HG03469 (cell line): Measurements from ENCODE around the gene SCAF8.
"Not testable (repeated sequence)": the region's sequence is repeated elsewhere in the genome, so short reads cannot be mapped to it uniquely, and the experiment has no call there.

ENCODE experiments used
- ATAC-seq: cut with Tn5 transposase; IDR thresholded peaks from one replicate; pipeline ENCODE4 v1.9.1; 2021; ENCODE audit warnings: mild to moderate bottlenecking, moderate library complexity, moderate number of reproducible peaks; ENCODE audit not compliant: unreplicated experiment

The SCAF8 gene, protein sequence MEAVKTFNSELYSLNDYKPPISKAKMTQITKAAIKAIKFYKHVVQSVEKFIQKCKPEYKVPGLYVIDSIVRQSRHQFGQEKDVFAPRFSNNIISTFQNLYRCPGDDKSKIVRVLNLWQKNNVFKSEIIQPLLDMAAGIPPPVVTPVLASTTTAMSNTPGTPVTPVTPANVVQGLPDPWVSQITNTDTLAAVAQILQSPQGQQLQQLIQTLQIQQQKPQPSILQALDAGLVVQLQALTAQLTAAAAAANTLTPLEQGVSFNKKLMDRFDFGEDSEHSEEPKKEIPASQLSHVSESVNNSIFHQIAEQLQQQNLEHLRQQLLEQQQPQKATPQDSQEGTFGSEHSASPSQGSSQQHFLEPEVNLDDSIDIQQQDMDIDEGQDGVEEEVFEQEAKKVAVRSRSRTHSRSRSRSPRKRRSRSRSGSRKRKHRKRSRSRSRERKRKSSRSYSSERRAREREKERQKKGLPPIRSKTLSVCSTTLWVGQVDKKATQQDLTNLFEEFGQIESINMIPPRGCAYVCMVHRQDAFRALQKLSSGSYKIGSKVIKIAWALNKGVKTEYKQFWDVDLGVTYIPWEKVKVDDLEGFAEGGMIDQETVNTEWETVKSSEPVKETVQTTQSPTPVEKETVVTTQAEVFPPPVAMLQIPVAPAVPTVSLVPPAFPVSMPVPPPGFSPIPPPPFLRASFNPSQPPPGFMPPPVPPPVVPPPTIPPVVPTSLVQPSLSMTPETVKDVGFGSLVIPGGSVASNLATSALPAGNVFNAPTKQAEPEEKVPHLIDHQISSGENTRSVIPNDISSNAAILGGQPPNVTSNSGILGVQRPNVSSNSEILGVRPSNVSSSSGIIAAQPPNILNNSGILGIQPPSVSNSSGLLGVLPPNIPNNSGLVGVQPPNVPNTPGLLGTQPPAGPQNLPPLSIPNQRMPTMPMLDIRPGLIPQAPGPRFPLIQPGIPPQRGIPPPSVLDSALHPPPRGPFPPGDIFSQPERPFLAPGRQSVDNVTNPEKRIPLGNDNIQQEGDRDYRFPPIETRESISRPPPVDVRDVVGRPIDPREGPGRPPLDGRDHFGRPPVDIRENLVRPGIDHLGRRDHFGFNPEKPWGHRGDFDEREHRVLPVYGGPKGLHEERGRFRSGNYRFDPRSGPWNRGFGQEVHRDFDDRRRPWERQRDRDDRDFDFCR (N-terminal part only)

DNA sequence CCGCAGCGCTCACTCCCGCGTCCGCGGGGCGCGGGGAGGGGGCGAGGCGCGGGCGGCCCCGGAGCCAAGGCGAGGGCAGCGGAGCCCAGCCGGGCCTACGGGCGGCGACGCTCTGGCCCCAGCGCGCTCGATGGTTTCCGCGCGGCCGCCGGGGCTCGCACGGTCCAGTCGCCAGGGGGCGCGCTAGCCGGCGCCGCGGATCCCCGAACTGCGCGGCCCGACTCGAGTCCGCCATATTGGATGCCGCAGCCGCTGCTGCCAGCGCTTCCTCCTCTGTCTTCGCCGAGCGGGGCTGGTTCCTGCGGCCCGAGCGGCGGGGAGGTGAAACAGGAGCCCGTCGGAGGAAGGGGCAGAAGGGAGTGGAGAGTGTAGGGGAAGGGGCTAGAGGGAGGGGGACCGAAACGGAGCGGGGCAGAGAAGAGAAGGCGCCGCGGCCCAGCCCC lies at the start of gene SCAF8:
SCAF8 (plus strand) TSS at position 234 of the 443 bp plus-strand sequence. CDS start 485 bp downstream, outside the sequence.
- ATAC-seq = peak; percentile 67

DNA sequence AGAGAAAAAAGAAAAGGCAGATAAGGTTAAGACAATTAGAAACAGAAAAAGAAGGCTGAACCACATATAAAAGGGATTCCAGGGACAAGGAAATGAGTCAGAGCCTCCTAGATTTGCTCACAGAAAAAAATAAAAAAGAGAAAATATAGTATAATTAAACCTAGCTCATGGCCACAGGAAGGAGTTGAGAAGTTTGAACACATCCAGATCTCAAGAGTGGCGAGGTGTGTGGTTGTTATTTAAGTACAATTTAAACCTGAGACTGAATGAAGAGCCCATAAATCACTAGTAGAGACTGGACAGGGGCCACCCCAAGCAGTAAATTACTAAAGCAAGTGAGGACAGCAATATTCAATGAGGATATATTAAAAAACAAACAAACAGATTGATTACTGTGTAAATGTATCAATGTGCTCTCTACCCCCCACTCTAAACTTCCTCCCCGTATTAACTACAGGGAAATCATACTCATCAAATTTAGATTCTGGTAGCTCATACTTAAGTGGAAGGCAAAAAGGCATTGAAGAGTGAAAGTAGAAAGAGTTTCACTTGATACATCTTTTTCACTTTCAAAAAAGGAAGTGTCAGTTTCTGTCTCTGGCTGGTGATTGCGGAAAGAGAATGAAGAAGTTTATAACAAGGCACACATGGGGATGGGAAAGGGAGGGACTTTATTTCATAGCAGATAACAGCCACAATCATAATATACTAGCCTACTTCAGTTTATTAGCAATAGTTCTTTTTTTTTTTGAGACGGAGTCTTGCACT lies 49.3 kb upstream of the SCAF8 start:
- ATAC-seq = peak; percentile 87

DNA sequence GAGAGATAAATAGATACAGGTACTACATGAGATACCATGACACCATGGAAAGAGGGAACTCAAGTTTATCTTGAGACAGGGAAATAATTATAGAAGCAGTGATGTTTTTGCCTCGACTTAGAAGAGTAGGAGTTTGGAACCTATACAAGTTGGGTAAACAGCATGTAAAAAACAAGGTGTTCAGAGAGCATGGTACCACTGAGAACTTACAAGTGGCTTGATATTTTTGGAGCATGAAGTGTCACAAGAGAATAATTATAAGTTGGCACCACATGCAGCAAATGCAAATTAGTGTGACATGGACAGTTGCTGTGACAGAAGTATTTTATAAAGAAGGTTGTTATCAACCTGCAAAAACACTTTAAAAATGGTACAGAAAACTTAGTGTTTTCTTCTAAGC lies 47.1 kb upstream of the SCAF8 start:
- ATAC-seq = no peak

DNA sequence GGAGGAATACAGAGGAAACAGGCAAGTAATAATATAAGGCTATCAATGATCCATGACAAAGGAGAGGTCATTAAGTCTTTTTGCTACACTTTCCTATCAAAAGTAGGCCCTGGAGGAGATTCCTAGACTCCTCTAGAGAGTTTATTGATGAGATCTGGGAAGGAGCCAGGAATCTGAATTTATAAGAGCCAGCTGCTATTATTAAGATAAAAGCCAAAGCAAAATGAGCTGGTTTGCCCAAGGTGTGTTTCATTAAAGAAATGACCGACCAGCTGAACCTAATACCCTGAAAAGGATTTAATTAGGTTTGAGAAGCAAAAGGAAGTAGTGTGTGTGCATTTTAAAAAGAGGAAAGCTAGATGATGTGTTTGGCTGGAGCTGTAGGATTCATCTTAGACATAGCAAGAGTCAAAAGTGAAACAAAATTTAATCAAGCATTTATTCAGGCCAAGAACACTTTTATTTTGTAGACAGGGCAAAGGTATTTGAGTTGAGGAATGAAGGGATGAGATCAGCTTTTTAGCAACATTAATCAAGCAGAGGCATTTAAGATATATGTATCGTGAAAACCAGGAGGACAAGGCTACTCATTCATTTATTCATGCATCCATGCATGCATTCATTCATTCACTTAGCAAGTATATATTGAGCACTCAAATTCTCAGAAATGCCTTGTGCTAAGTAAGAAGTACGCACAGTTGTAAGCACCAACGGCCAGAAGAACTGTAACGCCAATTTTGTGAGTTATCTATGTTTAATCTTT lies 43.5 kb upstream of the SCAF8 start:
- ATAC-seq = no peak

DNA sequence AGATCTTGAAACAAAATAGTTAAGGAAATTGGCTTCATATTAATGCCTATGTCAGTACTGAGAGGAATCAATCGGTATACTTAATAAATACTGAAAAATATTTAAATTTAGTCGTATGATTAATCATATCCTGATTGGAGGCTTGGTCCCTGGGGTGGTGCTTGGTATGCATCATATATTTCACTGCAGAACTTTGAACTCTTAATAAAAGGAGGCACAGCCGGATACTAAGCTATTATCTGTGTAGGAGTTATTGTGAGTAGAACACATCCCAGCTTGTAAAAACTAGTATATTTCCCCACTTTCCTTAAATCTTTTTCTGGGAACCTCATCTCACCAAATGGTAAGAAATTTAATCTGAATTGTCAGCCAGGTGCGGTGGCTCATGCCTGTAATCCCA lies 42.4 kb upstream of the SCAF8 start:
- ATAC-seq = no peak

DNA sequence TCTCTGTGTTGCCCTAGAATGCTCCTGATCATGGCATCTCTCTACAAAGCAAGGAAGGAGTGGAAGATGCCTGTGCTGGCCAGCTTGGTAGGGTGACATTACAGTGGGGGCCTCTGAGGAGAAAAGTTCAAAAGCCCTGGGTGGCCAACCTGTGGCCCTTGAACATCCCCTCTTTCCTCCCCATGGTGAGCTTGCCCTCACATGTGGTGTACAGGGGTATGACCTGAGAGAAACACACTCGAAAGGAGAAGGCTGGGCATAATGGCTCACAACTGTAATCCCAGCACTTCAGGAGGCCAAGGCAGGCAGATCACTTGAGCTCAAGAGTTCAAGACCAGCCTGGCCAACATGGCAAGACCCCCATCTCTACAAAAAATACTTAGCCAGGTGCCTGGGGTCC lies 36.6 kb upstream of the SCAF8 start:
- ATAC-seq = no peak

DNA sequence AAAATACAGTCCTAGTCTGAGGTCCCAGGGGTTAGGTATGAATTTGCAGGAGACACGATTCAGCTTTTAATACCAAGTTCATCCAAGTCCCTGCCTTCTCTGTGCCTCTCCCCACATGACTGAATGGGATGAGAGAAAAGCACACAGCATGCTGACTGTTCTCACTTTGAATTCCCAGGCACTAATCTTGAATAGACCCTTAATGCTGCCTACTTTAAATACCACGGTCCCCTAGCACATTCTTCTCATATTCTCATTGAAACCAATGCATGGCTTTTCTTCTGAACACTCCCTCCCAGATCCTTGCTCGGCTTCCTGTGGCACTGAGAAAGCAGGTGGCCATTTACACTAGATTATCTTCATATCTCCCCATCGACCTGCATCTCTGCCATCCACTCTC lies 30.1 kb upstream of the SCAF8 start:
- no peak for ATAC-seq

DNA sequence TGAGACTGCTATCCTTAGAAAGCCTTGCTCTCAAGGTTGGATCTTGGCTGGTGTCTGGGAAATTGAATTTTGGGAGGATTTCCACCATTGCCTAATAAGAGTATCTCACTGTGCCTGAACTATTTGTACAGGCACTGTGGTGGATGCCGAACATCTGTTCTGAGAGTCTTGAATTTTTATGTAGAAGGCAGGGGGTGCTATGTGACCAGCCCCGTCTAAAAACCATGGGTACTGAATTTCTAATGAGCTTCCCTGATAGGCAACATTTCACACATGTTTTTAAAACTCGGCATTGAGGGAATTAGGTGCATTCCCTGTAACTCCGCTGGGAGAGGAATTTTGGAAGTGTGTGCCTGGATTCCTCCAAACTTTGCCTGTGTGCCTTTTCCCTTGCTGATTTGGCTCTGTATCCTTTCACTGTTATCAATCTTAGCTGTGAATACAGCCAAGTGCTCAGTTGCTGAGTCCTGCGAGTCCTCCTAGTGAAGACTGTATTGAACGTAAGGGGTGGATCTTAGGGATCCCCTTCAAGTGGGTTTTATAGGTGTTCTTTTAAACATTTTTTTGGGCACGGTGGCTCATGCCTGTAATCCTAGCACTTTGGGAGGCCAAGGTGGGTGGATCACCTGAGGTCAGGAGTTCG lies 27.6 kb upstream of the SCAF8 start:
- ATAC-seq = no peak

DNA sequence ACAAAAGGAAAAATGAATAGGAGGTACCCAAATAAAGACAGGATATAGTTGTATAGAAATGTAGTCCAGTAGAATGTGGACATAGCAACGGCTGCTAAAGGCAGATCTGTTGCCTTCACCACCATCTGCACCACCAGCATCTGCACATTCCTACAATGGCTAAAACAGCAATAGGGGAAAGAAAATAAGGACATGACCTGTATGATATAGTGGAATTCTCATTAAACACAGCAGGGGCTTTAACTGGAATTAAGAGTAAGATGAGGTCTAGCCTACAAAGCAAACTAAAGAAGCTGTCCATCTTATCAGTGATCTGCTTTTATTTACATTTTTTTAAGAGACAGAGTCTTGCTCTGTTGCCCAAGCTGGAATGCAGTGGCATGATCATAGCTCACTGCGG lies 26.8 kb upstream of the SCAF8 start:
- ATAC-seq = no peak

DNA sequence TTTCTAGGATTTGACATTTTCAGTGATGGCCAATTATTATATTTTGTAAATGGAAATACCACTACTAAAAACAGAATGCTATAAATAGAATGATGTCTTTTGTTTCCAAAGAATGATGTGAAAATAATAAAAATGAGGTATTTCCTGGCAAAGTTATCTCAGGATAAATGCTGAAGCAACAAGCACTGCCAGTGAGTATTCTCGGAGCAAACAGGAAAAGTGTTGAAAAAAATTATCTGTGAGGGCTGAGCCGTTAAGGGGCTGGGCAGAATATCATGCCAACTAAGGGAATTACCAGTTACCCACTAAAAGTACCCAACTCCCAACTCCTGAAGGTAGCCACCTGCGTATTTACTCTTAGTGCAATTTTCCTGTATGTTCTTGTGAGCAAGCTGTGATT lies 23.6 kb upstream of the SCAF8 start:
- ATAC-seq = no peak

DNA sequence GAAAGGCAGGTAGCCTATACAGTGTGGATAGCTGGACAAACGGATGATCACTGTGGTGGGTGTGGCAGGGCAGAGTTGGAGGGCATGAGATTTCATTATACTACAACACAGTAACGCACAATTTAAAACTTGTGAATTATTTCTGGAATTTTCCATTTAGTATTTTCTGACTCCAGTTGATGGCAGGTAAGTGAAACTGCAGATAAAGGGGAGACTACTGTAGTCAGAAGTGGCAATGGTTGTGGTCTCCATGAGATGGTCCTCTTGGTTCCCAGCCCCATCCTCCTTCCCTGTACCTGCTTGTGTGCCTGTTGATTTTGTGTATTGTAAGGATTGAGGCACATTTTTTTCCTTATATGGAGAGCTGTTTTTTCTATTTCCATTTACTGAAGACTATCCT lies 22.5 kb upstream of the SCAF8 start:
- no peak for ATAC-seq

DNA sequence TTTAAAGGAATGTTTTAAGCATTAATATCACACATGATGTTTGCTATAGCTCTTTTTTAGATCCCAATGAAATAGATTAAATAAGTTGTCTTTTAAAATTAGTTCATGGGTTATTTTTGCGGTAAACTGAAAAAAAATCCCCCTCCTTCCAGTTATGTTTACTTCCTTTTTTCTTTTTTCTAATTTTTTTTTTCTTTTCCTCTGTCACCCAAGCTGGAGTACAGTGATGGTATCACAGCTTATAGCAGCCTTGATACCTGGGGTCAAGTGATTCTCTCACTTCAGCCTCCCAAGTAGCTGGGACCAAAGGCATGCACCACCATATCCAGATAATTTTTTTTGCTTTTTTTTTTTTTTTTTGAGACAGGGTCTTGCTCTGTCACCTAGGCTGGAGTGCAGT lies 17.8 kb upstream of the SCAF8 start:
- no peak for ATAC-seq

DNA sequence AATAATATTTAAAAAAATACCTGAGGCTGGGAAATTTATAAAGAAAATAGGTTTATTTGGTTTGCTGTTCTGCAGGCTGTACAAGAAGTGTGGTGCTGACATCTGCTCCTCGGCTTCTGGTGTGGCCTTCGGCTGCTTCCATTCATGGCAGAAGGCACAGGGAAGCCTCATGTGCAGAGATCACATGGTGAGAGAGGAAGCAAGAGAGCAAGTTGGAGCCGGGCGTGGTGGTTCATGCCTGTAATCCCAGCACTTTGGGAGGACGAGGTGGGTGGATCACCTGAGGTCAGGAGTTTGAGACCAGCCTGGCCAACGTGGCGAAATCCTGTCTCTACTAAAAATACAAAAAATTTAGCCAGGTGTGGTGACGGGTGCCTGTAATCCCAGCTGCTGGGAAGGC lies 16.9 kb upstream of the SCAF8 start:
- not testable (repeated sequence) for ATAC-seq

DNA sequence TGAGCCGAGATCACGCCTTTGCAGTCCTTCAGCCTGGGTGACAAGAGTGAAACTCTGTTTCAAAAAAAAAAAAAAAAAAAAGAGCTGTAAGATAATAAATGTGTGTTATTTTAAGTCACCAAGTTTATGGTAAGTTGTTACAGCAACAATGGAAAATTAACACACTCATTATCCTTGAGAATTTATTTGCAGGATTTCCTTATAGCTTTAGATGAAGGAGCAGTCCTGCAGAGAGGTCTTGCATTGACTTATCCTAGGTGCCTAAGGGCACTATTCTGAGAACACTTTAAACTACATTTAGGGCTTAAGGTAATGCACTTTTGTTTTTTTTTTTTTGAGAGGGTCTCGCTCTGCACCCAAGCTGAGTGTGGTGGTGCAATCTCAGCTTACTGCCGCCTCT lies 13.8 kb upstream of the SCAF8 start:
- ATAC-seq = no peak

DNA sequence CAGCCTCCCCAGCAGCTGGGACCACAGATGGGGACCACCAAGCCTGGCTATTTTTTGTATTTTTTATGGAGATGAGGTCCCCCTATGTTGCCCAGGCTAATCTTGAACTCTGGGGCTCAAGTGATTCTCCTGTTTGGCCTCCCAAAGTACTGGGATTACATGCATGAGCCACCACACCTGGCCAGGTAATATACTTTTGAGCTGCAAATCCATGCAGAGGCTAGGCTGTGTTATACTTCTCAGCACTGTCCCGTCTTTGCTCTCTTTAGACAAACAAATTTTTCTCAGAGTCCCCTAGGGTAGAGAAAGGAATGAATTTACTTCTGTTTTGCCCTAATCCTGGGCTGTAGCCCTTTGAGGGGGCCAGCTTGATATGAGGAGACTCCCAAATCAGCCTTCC lies 13.4 kb upstream of the SCAF8 start:
- no peak for ATAC-seq

DNA sequence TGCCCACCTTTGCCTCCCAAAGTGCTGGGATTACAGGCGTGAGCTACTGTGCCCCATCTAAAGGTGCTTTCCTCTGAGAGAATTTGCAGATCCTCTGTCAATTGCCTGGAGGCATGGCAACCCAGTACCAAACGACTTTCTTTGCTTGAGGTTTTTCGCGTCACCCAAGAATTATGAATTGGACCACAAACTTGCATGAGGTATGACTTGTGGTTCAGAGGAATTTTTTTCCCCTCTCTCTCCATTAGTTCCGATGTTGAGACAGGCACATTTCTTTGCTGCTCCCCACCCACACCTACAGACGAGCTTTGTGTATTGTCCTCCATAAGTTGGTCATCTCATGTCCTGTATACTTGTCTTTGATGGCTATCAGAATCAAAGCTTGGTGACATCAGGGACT lies 11.8 kb upstream of the SCAF8 start:
- ATAC-seq = no peak

DNA sequence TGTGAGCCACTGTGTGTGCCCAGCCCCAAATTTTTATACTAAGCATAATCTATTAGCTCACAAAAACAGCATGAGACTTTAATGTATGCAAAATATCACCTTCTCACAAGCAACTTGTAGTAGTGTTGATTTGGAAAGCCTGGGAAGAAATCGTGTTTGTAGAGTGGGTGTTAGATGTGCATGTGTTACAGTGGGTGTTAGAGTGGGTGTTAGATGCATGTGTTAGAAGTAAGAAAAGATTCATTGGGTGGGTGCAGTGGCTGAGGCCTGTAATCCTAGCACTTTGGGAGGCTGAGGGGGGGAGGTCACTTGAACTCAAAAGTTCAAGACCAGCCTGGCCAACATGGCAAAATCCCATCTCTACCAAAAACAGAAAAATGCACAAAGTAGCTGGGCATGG lies 6.3 kb upstream of the SCAF8 start:
- no peak for ATAC-seq

DNA sequence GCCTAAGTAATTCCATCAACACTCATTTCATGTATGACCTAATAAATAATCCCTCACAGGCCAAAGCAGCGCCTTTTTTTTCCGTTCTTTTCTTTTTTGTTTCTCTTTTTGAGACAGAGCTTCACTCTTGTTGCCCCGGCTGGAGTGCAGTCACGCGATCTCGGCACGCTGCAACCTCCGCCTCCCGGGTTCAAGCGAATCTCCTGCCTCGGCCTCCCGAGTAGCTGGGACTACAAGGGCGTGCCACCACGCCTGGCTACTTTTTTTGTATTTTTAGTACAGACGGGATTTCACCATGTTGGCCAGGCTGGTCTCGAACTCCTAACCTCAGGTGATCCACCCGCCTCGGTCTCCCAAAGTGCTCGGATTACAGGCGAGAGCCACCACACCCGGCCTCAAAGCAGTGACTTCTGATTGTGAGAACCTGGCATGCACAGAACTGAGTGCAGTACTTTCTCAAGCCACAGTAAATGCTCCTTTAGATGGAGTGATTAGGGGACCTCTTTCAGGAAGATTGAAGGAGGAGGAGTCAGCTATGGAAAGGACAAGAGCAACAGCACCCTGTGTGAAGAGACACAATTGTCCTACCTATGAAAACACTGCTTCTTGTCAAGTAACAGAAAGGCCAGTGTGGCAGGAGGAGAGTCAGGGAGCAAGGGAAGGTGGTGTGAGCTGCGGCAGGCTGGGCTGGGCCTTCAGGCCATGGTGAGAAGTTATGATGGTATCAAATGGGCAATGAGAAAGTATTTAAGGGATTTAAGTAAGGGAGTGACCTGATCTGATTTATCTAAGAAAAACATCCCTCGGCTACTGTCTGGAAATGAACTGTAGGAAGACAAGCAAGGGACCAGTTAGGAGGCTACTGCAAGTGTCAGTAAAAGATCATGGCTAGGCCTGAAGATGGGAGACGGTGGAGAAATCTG lies 1.7 kb upstream of the SCAF8 start:
- no peak for ATAC-seq
